Sigmoid colon (tissue), 4 donors: ENCODE data around the gene EYA3.

ENCODE experiments used
- CTCF ChIP-seq, 4 experiments: fragments of 450-650 bp in 3 of 4; fragments of 200-600 bp in 1 of 4; IDR thresholded peaks; one replicate each; pipeline ENCODE4 v1.5.1; 2016 to 2019; ENCODE audit warnings: antibody characterized with exemption in 4 of 4, mild to moderate bottlenecking in 3 of 4, moderate library complexity in 2 of 4
- POLR2AphosphoS5 ChIP-seq, 4 donors: sonication (generic); formaldehyde crosslinking; IDR thresholded peaks; one replicate each; pipeline ENCODE4 v1.6.1; 2017; ENCODE audit warnings: antibody characterized with exemption in 4 of 4

- TF ChIP-seq CTCF (IDR thresholded peaks at IDR 0.05) (no peak), POLR2AphosphoS5 (IDR thresholded peaks at IDR 0.05) (no peak)
These were observed 160.0 kb downstream of the EYA3 start for GRCh38 chr1:27928216-27928954.
